Fibroblast of lung (primary cell): ENCODE results near the gene ANKS6. TPM values are rescaled to one million over a fixed set of nuclear protein-coding genes. Genes with fewer than 3 reads are reported as not detected.
A peak's percentile ranks its signal among the peaks of the same experiment; 100 is the strongest.

Experiments used
- DNase-seq, 2 donors: peaks; one replicate each; pipeline versions ENCODE4 v3.0.0 to v3.0.0-alpha.2; 2010; ENCODE audit warnings: low read depth in 2 of 2
- H2AFZ ChIP-seq: 2 replicates; pipeline ENCODE4 v1.5.1; 2012; ENCODE audit warnings: low read length, control low read depth, inconsistent platforms
- H3K27ac ChIP-seq: 2 replicates; pipeline ENCODE4 v1.5.1; 2011; ENCODE audit warnings: low read length, control low read depth; ENCODE audit not compliant: insufficient read depth
- H3K27me3 ChIP-seq: 2 replicates; pipeline ENCODE4 v1.5.1; 2011; ENCODE audit warnings: mild to moderate bottlenecking, low read length; ENCODE audit not compliant: control insufficient read depth, insufficient read depth
- H3K36me3 ChIP-seq: 2 replicates; pipeline ENCODE4 v1.5.1; 2011; ENCODE audit warnings: low read length; ENCODE audit not compliant: control insufficient read depth, insufficient read depth
- H3K4me1 ChIP-seq: 2 replicates; pipeline ENCODE4 v1.5.1; 2011; ENCODE audit warnings: low read length; ENCODE audit not compliant: control insufficient read depth, insufficient read depth; ENCODE audit errors: extremely low read depth
- H3K4me2 ChIP-seq: 2 replicates; pipeline ENCODE4 v1.5.1; 2011; ENCODE audit warnings: low read length, control low read depth; ENCODE audit not compliant: insufficient read depth; ENCODE audit errors: extremely low read depth
- H3K4me3 ChIP-seq, 4 experiments: fragments of 200-600 bp in 1 of 4; sonication (generic) in 1 of 4; replicated peaks in 1 of 4; 2 replicates each; pipeline ENCODE4 v1.5.1; 2011 to 2016; ENCODE audit warnings: low read length in 4 of 4, low read depth in 3 of 4, mild to moderate bottlenecking in 3 of 4, control low read depth in 2 of 4, inconsistent platforms in 1 of 4, mixed read lengths in 1 of 4; ENCODE audit not compliant: insufficient read depth in 1 of 4; ENCODE audit errors: control extremely low read depth in 1 of 4
- H3K79me2 ChIP-seq: 2 replicates; pipeline ENCODE4 v1.5.1; 2012; ENCODE audit warnings: mild to moderate bottlenecking, low read length, inconsistent platforms; ENCODE audit not compliant: control insufficient read depth, insufficient read depth
- H3K9ac ChIP-seq: 2 replicates; pipeline ENCODE4 v1.5.1; 2011; ENCODE audit warnings: mild to moderate bottlenecking, low read length, control low read depth; ENCODE audit not compliant: insufficient read depth
- H3K9me3 ChIP-seq: 2 replicates; pipeline ENCODE4 v1.5.1; 2012; ENCODE audit warnings: low read depth, low read length; ENCODE audit not compliant: control insufficient read depth, insufficient read depth
- H4K20me1 ChIP-seq: 2 replicates; pipeline ENCODE4 v1.5.1; 2011; ENCODE audit warnings: low read length; ENCODE audit not compliant: control insufficient read depth, insufficient read depth; ENCODE audit errors: extremely low read depth
- CTCF ChIP-seq, 2 donors: IDR thresholded peaks in 1 of 2; conservative IDR thresholded peaks in 1 of 2; 1 replicate in 1 of 2; 2 replicates in 1 of 2; pipeline ENCODE4 v1.5.1; 2011 to 2012; ENCODE audit warnings: low read length in 2 of 2, control low read depth in 1 of 2, inconsistent platforms in 1 of 2, low read depth in 1 of 2, mild to moderate bottlenecking in 1 of 2
- EZH2 ChIP-seq: IDR thresholded peaks from 2 replicates; pipeline ENCODE4 v1.5.1; 2012; ENCODE audit warnings: low read length, control low read depth, mild to moderate bottlenecking; ENCODE audit errors: missing control alignments
- polyA plus RNA-seq, 2 donors: library from polyadenylated mRNA; depleted of rRNA in 1 of 2; stranded (reverse) in 1 of 2; unstranded in 1 of 2; fragments of >200 nt; gene quantifications; 2 replicates each; pipeline ENCODE4 v1.2.1, GENCODE V29; 2011 to 2012; ENCODE audit warnings: missing spikeins in 1 of 2
- total RNA-seq: library from RNA; depleted of rRNA; stranded (reverse); fragments of >200 nt; gene quantifications from 2 replicates; pipeline ENCODE4 v1.2.1, GENCODE V29; 2014

Gene ANKS6
- total and polyA plus RNA-seq, 2 donors (not counting 1 experiment from before 2014, with no cell fraction given), result 7.3 to 9.6 TPM

GRCh38 chr9:98766586-98766985 is 29.8 kb downstream of the ANKS6 start:
- H3K27me3 ChIP-seq, result no peaks in the 10 kb centered on the region
- no peak overlapping the region for H3K27ac ChIP-seq
- H2AFZ ChIP-seq, result no peak overlapping the region
- H3K4me2 ChIP-seq, result no peak overlapping the region
- no peaks in the 10 kb centered on the region for H3K4me1 ChIP-seq
- H3K79me2 ChIP-seq, result no peaks in the 10 kb centered on the region
- H3K9ac ChIP-seq, result no peak overlapping the region
- H3K9me3 ChIP-seq, result no peaks in the 10 kb centered on the region
- DNase-seq, result peak in 1 of 2 donors; percentile 53
- no peak for TF ChIP-seq EZH2
- no peak for TF ChIP-seq CTCF (conservative IDR thresholded peaks at IDR 0.05 in 1 of 2, IDR thresholded peaks at IDR 0.05 in 1 of 2; ENCODE audit: low read depth in 1 of 2, low read length in 2 of 2)
- no peaks in the 10 kb centered on the region for H3K36me3 ChIP-seq
- no peaks in the 10 kb centered on the region for H4K20me1 ChIP-seq
- H3K4me3 ChIP-seq, result no peak overlapping the region

- Histone ChIP-seq H3K4me1 (no peaks in the 10 kb centered on the region), H3K79me2 (no peaks in the 10 kb centered on the region), H2AFZ (no peak overlapping the region), H3K9ac (no peak overlapping the region), H3K9me3 (no peaks in the 10 kb centered on the region), H3K36me3 (no peaks in the 10 kb centered on the region), H3K27me3 (no peaks in the 10 kb centered on the region), H3K4me2 (no peak overlapping the region), H3K4me3 (no peak overlapping the region), H3K27ac (no peak overlapping the region), H4K20me1 (no peaks in the 10 kb centered on the region)
- DNase-seq, result no peak
- TF ChIP-seq CTCF (conservative IDR thresholded peaks at IDR 0.05 in 1 of 2, IDR thresholded peaks at IDR 0.05 in 1 of 2; ENCODE audit: low read depth in 1 of 2, low read length in 2 of 2) (no peak), EZH2 (no peak)
Measured at GRCh38 chr9:98765256-98765655, 31.1 kb downstream of the ANKS6 start.

GRCh38 chr9:98763986-98764745 is 32.2 kb downstream of the ANKS6 start:
- no peak overlapping the region for H3K4me2 ChIP-seq
- no peaks in the 10 kb centered on the region for H3K79me2 ChIP-seq
- no peaks in the 10 kb centered on the region for H3K36me3 ChIP-seq
- H3K27me3 ChIP-seq, result no peaks in the 10 kb centered on the region
- no peaks in the 10 kb centered on the region for H4K20me1 ChIP-seq
- no peak overlapping the region for H3K27ac ChIP-seq
- no peaks in the 10 kb centered on the region for H3K9me3 ChIP-seq
- no peak overlapping the region for H3K4me3 ChIP-seq
- no peak overlapping the region for H3K9ac ChIP-seq
- TF ChIP-seq CTCF (conservative IDR thresholded peaks at IDR 0.05 in 1 of 2, IDR thresholded peaks at IDR 0.05 in 1 of 2; ENCODE audit: low read depth in 1 of 2, low read length in 2 of 2) (no peak), EZH2 (no peak)
- no peak overlapping the region for H2AFZ ChIP-seq
- H3K4me1 ChIP-seq, result no peaks in the 10 kb centered on the region
- peak in 1 of 2 donors; percentile 19 for DNase-seq
